ENCODE results near the gene SCFD2.
"Not testable (repeated sequence)": the region's sequence is repeated elsewhere in the genome, so short reads cannot be mapped to it uniquely, and the experiment has no call there.

SCFD2 gene

GRCh38 chr4:53147711-53148110, 218.2 kb downstream of the SCFD2 start:
- Histone ChIP-seq H3K36me3 (ENCODE audit: insufficient read depth, low read length) (peaks cover 9% of the 10 kb centered on the region), H3K9ac (ENCODE audit: low read depth, low read length) (no peak overlapping the region), H3K4me1 (ENCODE audit: insufficient read depth, low read length) (peaks cover 6% of the 10 kb centered on the region), H3K27me3 (ENCODE audit: insufficient read depth, low read length, poor library complexity) (no peaks in the 10 kb centered on the region), H3K27ac (ENCODE audit: low read length) (no peak overlapping the region), H3K9me3 (ENCODE audit: insufficient read depth, low read length, severe bottlenecking) (no peaks in the 10 kb centered on the region), H4K20me1 (ENCODE audit: insufficient read depth, low read length) (no peaks in the 10 kb centered on the region), H3K4me2 (ENCODE audit: insufficient read depth, low read length) (no peak overlapping the region), H3K79me2 (ENCODE audit: insufficient read depth, low read length) (no peaks in the 10 kb centered on the region), H2AFZ (ENCODE audit: low read depth, low read length) (no peak overlapping the region), H3K4me3 (ENCODE audit: low read depth in 1 of 2, low read length in 2 of 2) (no peak overlapping the region)
- TF ChIP-seq EZH2 (IDR thresholded peaks at IDR 0.05; ENCODE audit: borderline replicate concordance, low read depth, low read length, severe bottlenecking), result no peak
- TF ChIP-seq CTCF (IDR thresholded peaks at IDR 0.05; ENCODE audit: borderline replicate concordance, extremely low read depth, low read length, poor library complexity, severe bottlenecking), result no peak
- no peak for DNase-seq
- no peak for ATAC-seq (ENCODE audit: insufficient read depth, low read depth)

- H3K9ac ChIP-seq (ENCODE audit: low read depth, low read length), result no peak overlapping the region
- peaks cover 6% of the 10 kb centered on the region for H3K4me1 ChIP-seq (ENCODE audit: insufficient read depth, low read length)
- TF ChIP-seq CTCF (IDR thresholded peaks at IDR 0.05; ENCODE audit: borderline replicate concordance, extremely low read depth, low read length, poor library complexity, severe bottlenecking) (no peak), EZH2 (IDR thresholded peaks at IDR 0.05; ENCODE audit: borderline replicate concordance, low read depth, low read length, severe bottlenecking) (no peak)
- ATAC-seq (ENCODE audit: insufficient read depth, low read depth) (no peak), DNase-seq (no peak)
- H3K27ac ChIP-seq (ENCODE audit: low read length), result no peak overlapping the region
- H2AFZ ChIP-seq (ENCODE audit: low read depth, low read length), result no peak overlapping the region
- no peaks in the 10 kb centered on the region for H3K79me2 ChIP-seq (ENCODE audit: insufficient read depth, low read length)
- H3K4me2 ChIP-seq (ENCODE audit: insufficient read depth, low read length), result no peak overlapping the region
- H4K20me1 ChIP-seq (ENCODE audit: insufficient read depth, low read length), result no peaks in the 10 kb centered on the region
- peaks cover 9% of the 10 kb centered on the region for H3K36me3 ChIP-seq (ENCODE audit: insufficient read depth, low read length)
- H3K4me3 ChIP-seq (ENCODE audit: low read depth in 1 of 2, low read length in 2 of 2), result no peak overlapping the region
- no peaks in the 10 kb centered on the region for H3K9me3 ChIP-seq (ENCODE audit: insufficient read depth, low read length, severe bottlenecking)
- H3K27me3 ChIP-seq (ENCODE audit: insufficient read depth, low read length, poor library complexity), result no peaks in the 10 kb centered on the region
These were observed 218.7 kb downstream of the SCFD2 start for GRCh38 chr4:53147197-53147596.

- H3K27me3 ChIP-seq (ENCODE audit: insufficient read depth, low read length, poor library complexity), result no peaks in the 10 kb centered on the region
- H3K4me1 ChIP-seq (ENCODE audit: insufficient read depth, low read length), result no peaks in the 10 kb centered on the region
These were observed 224.6 kb downstream of the SCFD2 start for GRCh38 chr4:53141308-53141707.

GRCh38 chr4:53139256-53139655, 226.6 kb downstream of the SCFD2 start:
- ATAC-seq (ENCODE audit: insufficient read depth, low read depth); H2AFZ ChIP-seq (ENCODE audit: low read depth, low read length): not testable (repeated sequence)

More at GRCh38 chr4:53141308-53141707, 224.6 kb downstream of the SCFD2 start:
- DNase-seq, result no peak
- no peak for TF ChIP-seq CTCF (IDR thresholded peaks at IDR 0.05; ENCODE audit: borderline replicate concordance, extremely low read depth, low read length, poor library complexity, severe bottlenecking)
- no peak for TF ChIP-seq EZH2 (IDR thresholded peaks at IDR 0.05; ENCODE audit: borderline replicate concordance, low read depth, low read length, severe bottlenecking)
- no peak overlapping the region for H3K9ac ChIP-seq (ENCODE audit: low read depth, low read length)
- no peak overlapping the region for H3K27ac ChIP-seq (ENCODE audit: low read length)
- H3K79me2 ChIP-seq (ENCODE audit: insufficient read depth, low read length), result no peaks in the 10 kb centered on the region
- no peaks in the 10 kb centered on the region for H3K9me3 ChIP-seq (ENCODE audit: insufficient read depth, low read length, severe bottlenecking)
- H4K20me1 ChIP-seq (ENCODE audit: insufficient read depth, low read length), result no peaks in the 10 kb centered on the region
- H3K36me3 ChIP-seq (ENCODE audit: insufficient read depth, low read length), result peaks cover 9% of the 10 kb centered on the region
- H2AFZ ChIP-seq (ENCODE audit: low read depth, low read length), result no peak overlapping the region
- no peak overlapping the region for H3K4me3 ChIP-seq (ENCODE audit: low read depth in 1 of 2, low read length in 2 of 2)
- ATAC-seq (ENCODE audit: insufficient read depth, low read depth), result no peak
- no peak overlapping the region for H3K4me2 ChIP-seq (ENCODE audit: insufficient read depth, low read length)

More at GRCh38 chr4:53139256-53139655, 226.6 kb downstream of the SCFD2 start:
- not testable (repeated sequence) for H3K9me3 ChIP-seq (ENCODE audit: insufficient read depth, low read length, severe bottlenecking); H3K27ac ChIP-seq (ENCODE audit: low read length); H3K4me2 ChIP-seq (ENCODE audit: insufficient read depth, low read length); H3K36me3 ChIP-seq (ENCODE audit: insufficient read depth, low read length); H3K4me1 ChIP-seq (ENCODE audit: insufficient read depth, low read length); H3K9ac ChIP-seq (ENCODE audit: low read depth, low read length); H3K79me2 ChIP-seq (ENCODE audit: insufficient read depth, low read length); H4K20me1 ChIP-seq (ENCODE audit: insufficient read depth, low read length); DNase-seq; H3K27me3 ChIP-seq (ENCODE audit: insufficient read depth, low read length, poor library complexity); H3K4me3 ChIP-seq (ENCODE audit: low read depth in 1 of 2, low read length in 2 of 2)

All from DND-41 (cell line).